ENCODE measurements around the gene CLEC2D.

- TF ChIP-seq CTCF (IDR thresholded peaks at IDR 0.05; ENCODE audit: low read depth, low read length, missing input control) (no peak), EGR1 (IDR thresholded peaks at IDR 0.05; ENCODE audit: low read depth in 2 of 2) (no peak)
- TF ChIP-seq, protein P1, sequence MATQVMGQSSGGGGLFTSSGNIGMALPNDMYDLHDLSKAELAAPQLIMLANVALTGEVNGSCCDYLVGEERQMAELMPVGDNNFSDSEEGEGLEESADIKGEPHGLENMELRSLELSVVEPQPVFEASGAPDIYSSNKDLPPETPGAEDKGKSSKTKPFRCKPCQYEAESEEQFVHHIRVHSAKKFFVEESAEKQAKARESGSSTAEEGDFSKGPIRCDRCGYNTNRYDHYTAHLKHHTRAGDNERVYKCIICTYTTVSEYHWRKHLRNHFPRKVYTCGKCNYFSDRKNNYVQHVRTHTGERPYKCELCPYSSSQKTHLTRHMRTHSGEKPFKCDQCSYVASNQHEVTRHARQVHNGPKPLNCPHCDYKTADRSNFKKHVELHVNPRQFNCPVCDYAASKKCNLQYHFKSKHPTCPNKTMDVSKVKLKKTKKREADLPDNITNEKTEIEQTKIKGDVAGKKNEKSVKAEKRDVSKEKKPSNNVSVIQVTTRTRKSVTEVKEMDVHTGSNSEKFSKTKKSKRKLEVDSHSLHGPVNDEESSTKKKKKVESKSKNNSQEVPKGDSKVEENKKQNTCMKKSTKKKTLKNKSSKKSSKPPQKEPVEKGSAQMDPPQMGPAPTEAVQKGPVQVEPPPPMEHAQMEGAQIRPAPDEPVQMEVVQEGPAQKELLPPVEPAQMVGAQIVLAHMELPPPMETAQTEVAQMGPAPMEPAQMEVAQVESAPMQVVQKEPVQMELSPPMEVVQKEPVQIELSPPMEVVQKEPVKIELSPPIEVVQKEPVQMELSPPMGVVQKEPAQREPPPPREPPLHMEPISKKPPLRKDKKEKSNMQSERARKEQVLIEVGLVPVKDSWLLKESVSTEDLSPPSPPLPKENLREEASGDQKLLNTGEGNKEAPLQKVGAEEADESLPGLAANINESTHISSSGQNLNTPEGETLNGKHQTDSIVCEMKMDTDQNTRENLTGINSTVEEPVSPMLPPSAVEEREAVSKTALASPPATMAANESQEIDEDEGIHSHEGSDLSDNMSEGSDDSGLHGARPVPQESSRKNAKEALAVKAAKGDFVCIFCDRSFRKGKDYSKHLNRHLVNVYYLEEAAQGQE (IDR thresholded peaks at IDR 0.05) = no peak
Measured at GRCh38 chr12:9719790-9720189, 50.3 kb downstream of the CLEC2D start.

Data from liver (tissue), 3 donors.